Activated CD4-positive, alpha-beta T cell treated with anti-CD3 and anti-CD28 coated beads, Interleukin-10, Interleukin-2, amounts not matched to agents 100 ng/mL and 50 ng/mL, durations not matched to agents 16 hours and 8 hours (primary cell): ENCODE measurements around the gene C1GALT1C1L.
"Not testable (repeated sequence)": the region's sequence is repeated elsewhere in the genome, so short reads cannot be mapped to it uniquely, and the experiment has no call there.

ENCODE experiments used
- DNase-seq: peaks from one replicate; pipeline ENCODE4 v3.0.0-alpha.2; 2020

C1GALT1C1L gene

DNA sequence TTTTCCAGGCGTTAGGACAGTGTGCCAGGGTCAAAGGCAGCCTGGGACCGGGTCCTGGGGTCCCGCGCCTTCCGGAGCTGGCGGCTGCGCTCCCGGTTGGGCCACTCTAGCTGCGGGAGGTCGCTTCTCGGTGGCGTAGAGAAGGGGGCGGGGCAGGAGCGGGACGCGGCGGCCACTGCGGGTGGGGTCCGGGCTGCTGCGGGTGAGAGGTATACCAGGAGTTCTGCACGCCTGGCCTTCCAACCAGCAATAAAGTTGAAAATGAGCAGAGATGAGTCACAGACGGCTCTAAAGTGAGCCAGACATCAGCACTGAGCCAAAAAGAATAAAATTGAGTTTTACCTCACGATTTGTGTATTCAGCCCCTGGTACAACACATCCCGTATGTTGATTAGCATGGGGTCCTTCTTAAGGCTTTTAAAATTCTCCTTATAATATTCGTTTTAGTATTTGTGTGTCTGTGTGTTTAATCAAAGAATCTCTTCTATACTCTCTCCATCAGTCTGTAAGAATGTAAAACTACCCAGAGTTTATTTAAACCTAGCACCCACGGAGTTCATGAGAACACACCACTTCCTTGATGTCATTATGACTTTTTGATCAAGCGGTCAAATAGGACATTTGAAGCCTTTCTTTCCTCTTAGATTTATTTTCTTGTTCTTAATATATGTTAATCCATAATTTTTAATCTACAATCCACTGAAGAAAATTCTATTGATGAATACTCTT is at the start of gene C1GALT1C1L:
C1GALT1C1L (minus strand) TSS at position 108 of the 729 bp plus-strand sequence; CDS start at position 1, 107 bp downstream.
- peak; percentile 9 for DNase-seq

DNA sequence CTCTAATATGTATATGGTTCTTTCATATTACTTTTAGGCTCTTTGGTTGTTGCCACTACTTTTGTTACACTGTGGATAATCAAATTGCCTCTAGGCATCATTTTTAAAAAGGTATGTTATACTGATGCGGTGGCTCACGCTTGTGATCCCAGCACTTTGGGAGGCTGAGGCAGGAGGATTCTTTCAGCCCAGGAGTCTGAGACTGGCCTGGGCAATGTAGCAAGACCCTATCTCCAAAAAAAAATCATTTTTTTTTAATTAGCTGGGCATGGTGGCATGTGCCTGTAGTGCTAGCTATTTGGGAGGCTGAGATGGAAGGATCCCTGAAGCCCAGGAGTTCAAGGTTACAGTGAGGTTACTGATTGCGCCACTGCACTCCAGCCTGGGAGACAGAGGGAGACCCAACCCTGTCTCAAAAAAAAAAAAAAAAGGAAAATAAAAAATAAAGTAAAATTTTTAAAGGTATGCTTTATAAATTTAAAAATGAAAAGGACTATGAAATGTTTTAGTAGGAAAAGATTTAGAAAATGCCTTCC is 49.5 kb upstream of the C1GALT1C1L start:
- no peak for DNase-seq

DNA sequence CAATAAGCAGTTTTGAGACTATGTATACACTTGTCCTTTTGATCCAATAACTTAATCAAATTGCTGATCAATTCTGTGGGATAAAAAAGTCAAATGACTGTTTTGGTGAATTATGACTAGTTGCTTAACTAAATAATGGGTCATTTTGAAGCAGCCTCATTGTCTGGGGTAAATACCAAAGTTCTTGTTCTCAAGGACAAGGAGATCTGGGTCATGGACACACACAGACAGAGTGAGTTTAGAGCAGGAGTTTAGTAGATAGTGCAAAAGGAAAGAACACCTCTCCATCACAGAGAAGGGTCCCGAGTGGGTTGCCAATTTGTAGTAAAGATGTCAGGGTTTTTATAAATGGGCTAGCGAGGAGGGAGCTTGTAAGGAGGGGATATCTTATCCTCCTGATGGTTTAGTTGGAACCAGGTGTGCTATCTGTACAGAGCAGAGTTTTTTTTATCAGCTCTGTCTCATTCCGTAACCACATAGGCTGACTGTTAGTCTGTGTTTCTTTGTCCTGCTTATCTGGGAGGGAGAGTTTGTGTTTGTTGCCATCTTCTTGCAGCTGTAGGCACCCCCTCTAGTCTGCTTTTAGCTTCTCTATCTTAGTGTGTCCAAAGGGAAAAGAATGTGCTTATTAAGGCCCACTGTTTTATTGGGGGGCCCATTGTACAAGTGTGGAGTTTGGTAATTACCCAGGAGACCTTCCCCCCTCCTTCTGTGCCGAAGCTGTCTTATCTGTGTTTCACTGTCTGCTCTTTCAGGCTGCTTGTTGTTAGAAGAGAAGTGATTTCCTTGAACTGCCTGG is 48.7 kb upstream of the C1GALT1C1L start:
- no peak for DNase-seq

DNA sequence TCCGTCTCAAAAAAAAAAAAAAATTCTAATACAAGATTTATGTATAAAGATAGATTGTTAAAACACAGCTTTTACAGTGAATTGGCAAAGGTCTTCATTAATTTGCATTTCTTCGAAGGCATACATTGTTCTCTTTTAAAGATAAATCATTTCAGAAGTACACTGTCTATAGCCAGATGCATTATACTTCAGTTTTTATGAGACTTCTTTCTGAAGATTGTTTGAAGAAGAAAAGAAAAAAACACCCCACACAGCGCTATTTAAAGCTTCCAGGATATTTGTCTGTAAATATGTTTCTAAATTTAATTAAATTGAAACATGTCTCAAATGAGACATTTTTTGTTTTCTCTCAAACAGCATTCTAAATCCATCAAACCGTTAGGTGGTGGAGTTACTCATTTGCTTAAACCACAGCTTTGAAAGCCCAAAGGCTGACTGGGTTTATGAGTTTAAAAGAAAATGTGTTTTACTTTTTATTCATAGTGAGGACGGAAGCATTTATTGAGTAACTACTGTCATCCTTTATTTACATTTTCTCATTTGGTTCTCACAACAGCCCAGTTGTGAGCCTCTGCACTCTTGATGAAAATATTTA is 42.4 kb upstream of the C1GALT1C1L start:
- DNase-seq: no peak

DNA sequence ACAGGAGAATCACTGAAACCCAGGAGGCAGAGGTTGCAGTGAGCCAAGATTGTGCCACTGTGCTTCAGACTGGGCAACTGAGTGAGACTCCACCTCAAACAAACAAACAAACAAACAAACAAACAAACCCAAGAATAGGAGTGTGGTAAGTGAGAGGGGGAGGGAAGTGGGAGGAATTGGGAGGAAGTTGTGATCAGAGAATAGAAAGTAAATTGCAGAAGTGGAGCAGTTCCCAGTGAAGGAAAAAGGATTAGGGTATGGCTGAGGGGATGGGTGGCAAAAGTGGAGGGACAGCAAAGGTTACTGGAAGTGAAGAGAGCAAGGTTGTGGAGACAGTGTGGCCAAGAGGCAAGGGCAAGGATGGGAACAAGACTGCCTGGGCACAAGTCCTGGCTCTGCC is 41.1 kb upstream of the C1GALT1C1L start:
- no peak for DNase-seq

DNA sequence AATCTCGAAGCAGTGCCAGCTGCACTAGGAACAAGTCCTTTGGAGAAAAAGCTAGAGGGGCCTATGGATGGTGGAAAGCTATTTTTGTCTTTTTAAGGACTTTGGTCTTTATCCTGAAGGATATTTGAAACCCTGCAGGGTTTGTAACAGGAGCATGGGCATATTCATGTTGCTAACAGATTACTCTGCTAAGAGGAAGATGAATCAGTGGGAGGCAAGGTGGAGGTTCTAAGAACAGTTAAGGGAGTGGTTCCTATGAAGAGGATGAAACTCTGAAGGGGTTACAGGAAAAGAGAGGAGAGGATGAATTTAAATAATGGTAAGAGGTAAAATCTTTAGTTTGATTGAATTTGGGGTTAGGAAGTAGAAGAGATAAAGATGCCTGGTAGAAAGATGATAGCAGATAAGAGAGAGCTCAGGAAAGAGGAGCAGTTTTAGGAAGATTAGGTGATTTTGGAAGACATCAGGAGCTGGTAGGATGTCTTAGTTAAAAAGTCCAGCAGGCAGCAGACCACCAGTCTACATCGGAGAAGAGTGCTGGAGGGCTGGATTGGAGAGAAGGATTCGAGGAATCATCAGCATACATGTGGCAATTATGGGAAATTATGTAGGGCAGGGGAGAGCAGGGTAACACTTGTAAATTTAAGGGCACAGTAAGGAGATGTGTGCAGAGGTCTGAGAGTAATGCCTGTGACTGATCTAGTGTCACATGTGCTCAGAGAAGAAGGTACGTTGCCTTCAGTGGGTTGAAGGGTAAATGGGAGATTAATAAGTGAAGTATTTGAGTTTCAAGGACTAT is 39.3 kb upstream of the C1GALT1C1L start:
- DNase-seq: no peak

DNA sequence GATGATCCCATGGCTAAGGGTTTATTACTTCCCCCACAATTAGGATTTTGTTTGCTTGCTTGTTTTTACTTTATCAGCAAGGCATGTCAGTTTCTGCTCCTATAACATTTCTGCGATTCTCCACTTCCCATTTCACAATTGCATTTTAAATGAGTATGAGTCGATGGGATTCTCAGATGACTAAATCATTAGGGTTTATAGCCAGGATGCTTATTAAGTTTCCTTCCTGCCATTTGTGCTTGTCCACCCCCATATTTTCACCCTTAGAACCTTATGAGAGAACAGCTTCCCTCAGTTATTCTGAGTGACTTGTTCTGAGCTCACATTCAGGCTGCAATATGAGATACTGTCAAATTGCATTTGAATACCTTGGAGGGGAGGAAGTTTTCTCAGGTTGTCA is 37.9 kb upstream of the C1GALT1C1L start:
- DNase-seq: no peak

DNA sequence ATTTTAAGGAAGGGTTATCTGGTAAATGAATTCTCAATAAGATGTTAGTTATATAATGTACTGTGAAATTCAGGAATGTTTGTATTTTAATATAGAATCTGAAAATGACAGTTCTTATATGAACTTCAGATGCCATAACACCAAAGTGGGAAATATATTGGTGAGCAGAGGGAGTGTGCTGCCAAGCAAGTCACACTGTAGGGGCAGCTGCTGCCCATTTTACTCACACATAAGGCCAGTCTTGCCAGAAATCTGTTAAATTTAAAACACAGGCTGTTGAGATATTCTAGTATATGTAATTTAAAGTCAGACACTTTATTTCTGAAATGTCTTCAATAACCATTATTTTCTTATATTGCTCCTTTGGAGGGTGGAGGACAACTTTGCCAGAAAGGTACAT is 34.6 kb upstream of the C1GALT1C1L start:
- DNase-seq: no peak

DNA sequence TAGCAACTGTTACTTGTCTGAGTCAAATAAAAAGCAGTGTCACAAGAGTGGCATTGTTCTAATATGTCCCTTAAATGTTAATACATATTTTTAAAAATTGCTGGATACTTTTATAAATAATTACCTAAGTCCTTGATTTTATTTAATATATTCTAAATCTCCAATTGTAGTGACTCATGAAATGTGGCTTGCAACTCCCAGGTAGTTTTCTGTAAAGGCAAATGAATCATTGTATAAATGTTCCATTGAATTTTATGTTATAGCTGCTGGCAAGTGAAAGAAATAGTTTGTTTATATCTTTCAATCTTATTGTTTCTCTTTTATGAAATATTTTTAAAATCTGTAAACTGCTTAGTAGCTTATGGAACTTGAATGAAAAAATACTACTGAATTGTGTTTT is 32.7 kb upstream of the C1GALT1C1L start:
- no peak for DNase-seq

DNA sequence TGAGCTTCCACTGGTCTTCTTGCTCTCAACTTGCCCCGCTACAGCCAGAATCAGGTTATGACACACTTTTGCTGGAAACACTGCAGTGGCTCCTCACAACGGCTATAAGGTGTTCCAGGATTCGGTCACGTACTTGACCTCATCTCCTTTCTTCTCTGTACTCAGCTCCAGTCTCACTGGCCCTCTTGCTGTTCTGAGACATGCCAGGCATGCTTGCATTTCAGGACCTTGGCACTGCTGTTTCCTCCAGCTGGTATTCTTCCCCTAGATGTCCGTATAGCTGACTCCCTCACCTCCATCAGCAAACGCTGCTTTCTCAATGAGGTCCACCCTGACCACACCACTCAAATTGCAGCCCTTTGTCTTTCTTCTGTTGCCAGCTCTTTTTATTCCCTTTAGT is 31.9 kb upstream of the C1GALT1C1L start:
- DNase-seq: no peak

DNA sequence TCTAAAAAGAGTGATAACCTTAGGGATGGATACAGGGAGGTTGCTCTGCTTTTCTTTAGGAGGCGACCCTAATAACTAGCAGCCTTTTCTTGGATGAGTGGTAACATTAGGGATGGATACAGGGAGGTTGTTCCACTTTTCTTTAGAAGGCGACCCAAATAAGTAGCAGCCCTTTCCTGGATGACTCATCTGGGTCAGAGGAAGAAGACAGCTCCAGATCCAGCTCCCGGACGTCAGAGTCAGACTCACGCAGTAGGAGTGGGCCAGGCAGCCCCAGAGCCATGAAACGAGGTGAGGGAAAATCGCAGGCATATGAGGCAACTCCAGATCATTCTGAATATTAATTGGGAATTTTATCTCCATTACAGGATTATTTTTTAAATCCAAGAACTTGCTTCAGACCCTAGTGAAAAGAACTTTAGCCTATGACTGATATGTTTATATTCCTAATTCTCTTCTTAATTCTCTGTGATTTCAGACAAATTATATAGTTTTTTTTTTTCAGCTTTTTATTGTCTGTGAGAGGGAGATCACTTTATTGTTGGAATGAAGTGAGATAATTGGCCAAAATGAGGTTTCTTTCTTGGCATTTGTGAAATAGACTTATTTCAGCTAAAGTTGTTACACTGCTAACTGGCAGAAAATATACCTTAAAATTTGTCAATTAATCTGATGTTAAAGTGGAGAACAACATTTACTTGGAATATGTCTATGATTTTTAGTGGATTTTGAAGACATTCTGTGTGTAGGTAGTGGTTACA is 31.2 kb upstream of the C1GALT1C1L start:
- no peak for DNase-seq

DNA sequence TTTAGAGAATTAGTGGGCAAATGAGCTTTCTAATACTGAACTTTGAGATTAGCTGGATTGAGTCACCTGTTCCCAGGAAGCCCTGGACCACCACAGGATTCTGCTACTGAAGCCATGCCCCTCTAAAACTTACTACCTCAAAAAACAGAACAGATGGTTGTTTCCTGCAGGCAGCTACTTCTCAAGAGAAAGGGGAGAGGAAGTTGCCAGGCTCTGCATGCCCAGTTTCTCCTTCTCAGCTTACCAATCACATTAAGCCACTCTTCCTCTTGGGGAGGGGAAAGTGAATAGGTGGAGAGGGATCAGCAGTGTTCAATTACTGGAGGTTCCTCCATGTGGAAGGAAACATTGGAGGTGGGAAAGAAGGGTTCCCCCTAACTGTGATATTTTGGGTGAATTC is 24.9 kb upstream of the C1GALT1C1L start:
- DNase-seq: no peak

DNA sequence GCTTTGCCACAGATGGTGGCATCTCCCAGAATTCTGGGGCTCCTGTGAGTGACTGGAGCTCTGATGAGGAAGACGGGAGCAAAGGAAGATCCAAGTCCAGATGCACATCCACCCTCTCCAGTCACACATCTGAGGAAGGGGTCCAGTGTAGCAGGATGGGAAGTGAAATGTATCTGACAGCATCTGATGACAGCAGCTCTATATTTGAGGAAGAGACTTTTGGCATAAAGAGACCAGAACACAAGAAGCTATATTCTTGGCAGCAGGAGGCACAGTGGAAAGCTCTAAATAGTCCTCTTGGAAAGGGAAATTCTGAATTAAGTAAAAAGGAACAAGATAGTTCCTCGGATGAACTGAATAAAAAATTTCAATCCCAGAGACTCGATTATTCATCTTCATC is 23.5 kb upstream of the C1GALT1C1L start:
- DNase-seq: no peak

DNA sequence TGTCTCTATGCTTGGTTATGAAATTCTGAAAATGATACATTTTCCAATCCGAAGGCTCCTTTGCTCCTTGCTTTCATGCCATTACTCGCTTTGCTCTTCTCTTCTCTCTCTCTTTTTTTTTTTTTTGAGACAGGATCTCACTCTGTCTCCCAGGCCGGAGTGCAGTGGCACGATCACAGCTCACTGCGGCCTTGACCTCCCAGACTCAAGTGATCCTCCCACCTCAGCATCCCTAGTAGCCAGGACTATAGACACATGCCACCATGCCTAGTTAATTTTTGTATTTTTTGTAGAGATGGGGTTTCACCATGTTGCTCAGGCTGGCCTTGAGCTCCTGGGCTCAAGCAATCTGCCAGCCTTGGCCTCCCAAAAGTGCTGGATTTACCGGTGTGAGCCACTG is 21.9 kb upstream of the C1GALT1C1L start:
- not testable (repeated sequence) for DNase-seq

DNA sequence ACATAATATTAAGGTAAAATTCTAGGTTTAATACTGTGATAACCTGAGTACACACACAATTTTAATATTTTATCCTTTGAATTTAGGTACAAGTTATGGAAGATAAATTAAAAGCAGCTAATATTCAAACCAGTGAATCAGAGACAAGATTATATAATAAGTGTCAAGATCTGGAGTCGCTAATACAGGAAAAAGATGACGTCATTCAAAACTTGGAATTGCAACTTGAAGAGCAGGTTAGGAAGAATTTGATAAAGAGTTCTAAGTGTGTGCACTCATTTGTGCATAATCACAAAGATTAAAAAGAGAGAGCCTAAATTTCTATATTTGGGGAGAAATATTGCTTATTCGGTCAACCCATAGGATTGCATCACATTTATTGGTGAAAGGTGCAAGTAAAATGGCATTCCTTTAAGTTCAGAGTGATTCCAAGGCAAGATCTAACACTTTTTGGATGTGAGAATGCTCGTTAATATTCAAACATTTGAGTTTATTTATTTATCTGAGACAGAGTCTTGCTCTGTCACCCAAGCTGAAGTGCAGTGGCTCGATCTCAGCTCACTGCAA is 16.3 kb upstream of the C1GALT1C1L start:
- no peak for DNase-seq

DNA sequence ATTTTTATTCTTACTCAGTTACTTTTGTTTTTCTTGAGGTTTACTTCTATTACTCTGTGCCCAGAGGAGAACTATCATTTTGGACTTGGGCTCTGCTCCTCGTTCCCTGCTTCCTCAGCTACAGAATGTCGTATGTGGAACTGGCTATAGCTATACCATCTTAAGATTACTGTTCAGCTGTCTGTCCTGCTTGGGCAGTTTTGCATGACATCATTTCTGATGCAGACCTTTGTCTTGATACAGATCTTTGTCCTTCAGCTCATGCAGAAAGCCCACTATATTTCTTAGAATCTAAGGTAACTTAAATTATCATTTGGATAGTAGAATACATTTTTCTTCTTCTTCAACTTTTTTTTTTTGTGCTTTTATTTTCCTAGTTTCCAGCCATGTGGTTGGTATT is 13.8 kb upstream of the C1GALT1C1L start:
- DNase-seq: no peak

DNA sequence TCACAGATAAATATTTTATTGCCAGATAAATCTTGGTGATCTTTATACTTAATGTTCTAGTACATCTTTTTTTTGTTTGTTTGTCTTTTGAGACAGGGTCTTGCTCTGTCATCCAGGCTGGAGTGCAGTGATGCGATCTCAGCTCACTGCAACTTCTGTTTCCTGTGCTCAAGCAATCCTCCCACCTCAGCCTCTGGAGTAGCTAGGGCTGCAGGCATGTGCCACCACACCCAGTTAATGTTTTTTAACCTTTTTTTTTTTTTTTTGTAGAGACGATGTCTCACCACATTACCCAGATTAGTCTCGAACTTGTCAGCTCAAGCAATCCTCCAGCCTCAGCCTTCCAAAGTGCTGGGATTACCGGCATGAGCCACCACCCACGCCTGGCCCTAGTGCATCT is 9.1 kb upstream of the C1GALT1C1L start:
- no peak for DNase-seq

DNA sequence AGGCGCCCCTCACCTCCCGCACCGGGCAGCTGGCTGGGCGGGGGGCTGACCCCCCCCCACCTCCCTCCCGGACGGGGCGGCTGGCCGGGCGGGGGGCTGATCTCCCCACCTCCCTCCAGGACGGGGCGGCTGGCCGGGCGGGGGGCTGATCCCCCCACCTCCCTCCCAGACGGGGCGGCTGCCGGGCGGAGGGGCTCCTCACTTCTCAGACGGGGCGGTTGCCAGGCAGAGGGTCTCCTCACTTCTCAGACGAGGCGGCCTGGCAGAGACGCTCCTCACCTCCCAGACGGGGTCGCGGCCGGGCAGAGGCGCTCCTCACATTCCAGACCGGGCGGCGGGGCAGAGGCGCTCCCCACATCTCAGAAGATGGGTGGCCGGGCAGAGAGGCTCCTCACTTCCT is 1.6 kb upstream of the C1GALT1C1L start:
- not testable (repeated sequence) for DNase-seq

DNA sequence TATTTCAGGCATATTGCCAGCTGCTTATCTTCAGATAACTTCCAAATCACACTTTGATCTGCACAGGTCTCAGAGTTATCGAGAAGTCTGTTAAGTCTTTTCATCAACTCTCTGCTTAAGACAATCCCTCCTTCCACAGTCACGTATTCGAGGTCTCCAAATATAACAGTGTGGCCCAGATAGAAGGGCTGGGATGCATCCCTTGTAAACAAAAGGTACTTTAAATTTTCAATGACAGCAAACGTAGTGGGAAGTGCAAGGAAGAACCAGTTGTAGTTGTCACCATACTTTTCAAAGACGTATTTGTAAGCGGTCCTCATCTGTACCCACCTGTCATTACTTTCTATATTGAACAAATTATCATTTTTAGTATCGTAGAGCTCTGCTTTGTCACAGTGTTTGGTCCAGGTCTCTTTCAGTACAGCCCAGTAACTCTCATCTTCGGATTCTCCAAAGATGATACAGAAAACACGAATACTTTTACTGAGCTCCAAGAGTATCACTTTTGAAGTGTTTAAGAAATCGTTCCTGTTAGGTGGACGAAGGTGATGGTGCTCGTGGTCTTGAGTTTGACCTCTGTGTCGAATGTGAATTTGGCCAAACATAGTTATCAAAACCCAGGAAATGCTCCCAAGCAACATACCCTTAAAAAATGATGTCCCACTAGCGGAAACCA is 445 bp downstream of the C1GALT1C1L start:
- DNase-seq: no peak

DNA sequence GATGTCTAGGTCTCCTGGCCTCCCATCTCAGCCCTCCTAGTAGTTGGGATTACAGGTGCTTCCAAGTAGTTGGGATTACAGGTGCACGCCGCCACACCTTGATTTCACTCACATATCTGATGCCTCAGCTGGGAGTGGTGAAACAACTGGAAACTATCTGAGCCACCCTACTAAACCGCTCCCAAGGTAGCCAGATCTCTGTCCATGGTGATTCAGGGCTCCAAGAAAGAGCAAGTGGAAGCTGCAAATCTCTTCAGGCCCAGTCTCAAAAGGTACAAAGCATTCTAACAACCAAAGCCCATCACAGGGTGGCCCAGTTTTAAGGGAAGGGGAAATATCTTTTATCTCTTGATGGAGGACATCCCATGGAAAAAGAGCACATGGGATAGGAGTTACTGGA is 19.0 kb downstream of the C1GALT1C1L start:
- no peak for DNase-seq

DNA sequence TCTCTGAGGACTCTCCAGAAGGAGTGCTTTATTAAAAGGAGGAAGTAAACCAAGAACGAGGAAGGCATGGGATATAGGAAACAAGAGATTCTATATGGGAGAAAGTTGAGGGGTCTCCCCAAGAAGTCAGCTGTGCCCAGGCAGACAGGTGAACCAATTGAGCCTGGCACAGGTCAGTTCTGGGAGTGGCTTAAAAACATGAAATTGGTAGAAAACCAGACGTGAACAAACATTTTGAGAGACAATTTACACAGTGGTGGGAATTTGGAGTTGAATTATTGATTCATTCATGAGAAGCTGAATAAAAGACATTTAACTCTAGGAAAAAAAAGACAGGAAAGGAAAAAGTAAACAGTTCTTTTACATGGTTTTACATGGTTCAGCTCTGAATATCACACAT is 22.7 kb downstream of the C1GALT1C1L start:
- no peak for DNase-seq
